K562 (cell line): ENCODE results near the gene ARHGAP42. TPM values are rescaled to one million over a fixed set of nuclear protein-coding genes. Genes with fewer than 3 reads are reported as not detected.
A peak's percentile ranks its signal among the peaks of the same experiment; 100 is the strongest.

ENCODE experiments used
- BACH1 ChIP-seq: fragments of 200-800 bp; sonication (Bioruptor generic); IDR thresholded peaks from 2 replicates; pipeline ENCODE4 v1.6.1; 2016; ENCODE audit warnings: missing genetic modification characterization, missing compliant biosample characterization
- BRCA1 ChIP-seq, 2 experiments: fragments of 450-650 bp in 1 of 2; sonication (generic) in 1 of 2; formaldehyde crosslinking in 1 of 2; IDR thresholded peaks; 2 replicates each; pipeline versions ENCODE4 v1.5.0 to v1.6.1; 2017 to 2020; ENCODE audit warnings: mild to moderate bottlenecking in 1 of 2, missing genetic modification reagents in 1 of 2
- CBX3 ChIP-seq, 2 experiments: IDR thresholded peaks; 1 replicate in 1 of 2; 2 replicates in 1 of 2; pipeline ENCODE4 v1.6.1; 2012; ENCODE audit warnings: inconsistent platforms in 2 of 2, low read length in 2 of 2, borderline replicate concordance in 1 of 2, control low read depth in 1 of 2
- DPF2 ChIP-seq: fragments of 450-650 bp; IDR thresholded peaks from 2 replicates; pipeline ENCODE4 v1.6.1; 2016
- EP300 ChIP-seq: IDR thresholded peaks from 2 replicates; pipeline ENCODE4 v1.6.1; 2012; ENCODE audit warnings: low read length, improper control_type of control experiment
- FOXJ2 ChIP-seq: fragments of 200-800 bp; sonication (Bioruptor generic); IDR thresholded peaks from 2 replicates; pipeline ENCODE4 v1.6.1; 2016; ENCODE audit warnings: missing genetic modification characterization, missing compliant biosample characterization
- TAL1 ChIP-seq: fragments of 450-650 bp; IDR thresholded peaks from 2 replicates; pipeline ENCODE4 v1.6.1; 2016; ENCODE audit warnings: mild to moderate bottlenecking
- ZBTB8A ChIP-seq: fragments of 450-650 bp; IDR thresholded peaks from 2 replicates; pipeline ENCODE4 v1.6.1; 2018; ENCODE audit warnings: mild to moderate bottlenecking, moderate library complexity; ENCODE audit not compliant: partially characterized antibody
- ZNF12 ChIP-seq: sonication (generic); formaldehyde crosslinking; IDR thresholded peaks from 2 replicates; pipeline ENCODE4 v1.4.0; 2020; ENCODE audit warnings: mild to moderate bottlenecking, missing genetic modification reagents
- ZNF239 ChIP-seq: fragments of 250-450 bp; sonication (Bioruptor Pico); IDR thresholded peaks from 2 replicates; pipeline ENCODE4 v1.4.0; 2020; ENCODE audit warnings: mild to moderate bottlenecking
- ZNF445 ChIP-seq: fragments of 250-450 bp; sonication (Bioruptor Pico); IDR thresholded peaks from 2 replicates; pipeline ENCODE4 v1.4.0; 2020; ENCODE audit warnings: low read depth, mild to moderate bottlenecking, moderate library complexity
- ZNF584 ChIP-seq: fragments of 200-800 bp; sonication (Bioruptor generic); IDR thresholded peaks from 2 replicates; pipeline ENCODE4 v1.6.1; 2016; ENCODE audit warnings: low read depth, mild to moderate bottlenecking, missing genetic modification characterization, missing compliant biosample characterization
- ZNF717 ChIP-seq: fragments of 250-450 bp; sonication (Bioruptor Pico); IDR thresholded peaks from 2 replicates; pipeline ENCODE4 v1.5.0; 2021
- ZNF79 ChIP-seq: fragments of 250-450 bp; sonication (Bioruptor Pico); IDR thresholded peaks from 2 replicates; pipeline ENCODE4 v1.4.0; 2020; ENCODE audit warnings: low read depth, mild to moderate bottlenecking, moderate library complexity
- polyA plus RNA-seq, 8 experiments: library from polyadenylated mRNA; depleted of rRNA in 4 of 8; stranded (reverse) in 5 of 8; unstranded in 3 of 8; fragments of >200 nt; fragmentation: Nextera tagmentation in 2 of 8; fragmentation: Illumina TruSeq in 1 of 8; extraction: Ambion mirVana in 2 of 8; extraction: Trizol in 1 of 8; gene quantifications; 2 replicates each; pipeline versions ENCODE4 v1.2.1 to v1.2.3, GENCODE V29; 2011 to 2014; ENCODE audit warnings: inconsistent platforms in 1 of 8, missing spikeins in 1 of 8
- total RNA-seq, 7 experiments: library from RNA; depleted of rRNA in 6 of 7; stranded (reverse); fragments of >200 nt in 6 of 7; fragmentation: Illumina TruSeq in 2 of 7; extraction: Trizol in 2 of 7; gene quantifications; 2 replicates each; pipeline versions ENCODE4 v1.2.1 to v1.2.3, GENCODE V29; 2011 to 2021; ENCODE audit warnings: low replicate concordance in 1 of 7
- TF ChIP-seq, protein P1 (sequence below): fragments of 450-650 bp; IDR thresholded peaks from 2 replicates; pipeline ENCODE4 v1.6.1; 2016; ENCODE audit warnings: mild to moderate bottlenecking
- TF ChIP-seq, protein P2 (sequence below): sonication (generic); formaldehyde crosslinking; IDR thresholded peaks from 2 replicates; pipeline ENCODE4 v1.8.0; 2022; ENCODE audit warnings: missing genetic modification reagents, mild to moderate bottlenecking, borderline replicate concordance
- TF ChIP-seq, protein P3 (sequence below), 2 experiments: fragments of 450-650 bp; IDR thresholded peaks; 2 replicates each; pipeline ENCODE4 v1.6.1; 2018; ENCODE audit warnings: mild to moderate bottlenecking in 2 of 2, low read depth in 1 of 2; ENCODE audit not compliant: partially characterized antibody in 2 of 2
- TF ChIP-seq, protein P4 (sequence below): fragments of 200-800 bp; sonication (Bioruptor generic); IDR thresholded peaks from 2 replicates; pipeline ENCODE4 v1.6.1; 2017; ENCODE audit warnings: missing genetic modification characterization, missing compliant biosample characterization

ARHGAP42 gene
- total and polyA plus RNA-seq, 9 of the 15 experiments (the other 6 are each of a cell fraction or from before 2014, with no cell fraction given) = 0.95 to 6.1 (median 2.4) TPM

DNA sequence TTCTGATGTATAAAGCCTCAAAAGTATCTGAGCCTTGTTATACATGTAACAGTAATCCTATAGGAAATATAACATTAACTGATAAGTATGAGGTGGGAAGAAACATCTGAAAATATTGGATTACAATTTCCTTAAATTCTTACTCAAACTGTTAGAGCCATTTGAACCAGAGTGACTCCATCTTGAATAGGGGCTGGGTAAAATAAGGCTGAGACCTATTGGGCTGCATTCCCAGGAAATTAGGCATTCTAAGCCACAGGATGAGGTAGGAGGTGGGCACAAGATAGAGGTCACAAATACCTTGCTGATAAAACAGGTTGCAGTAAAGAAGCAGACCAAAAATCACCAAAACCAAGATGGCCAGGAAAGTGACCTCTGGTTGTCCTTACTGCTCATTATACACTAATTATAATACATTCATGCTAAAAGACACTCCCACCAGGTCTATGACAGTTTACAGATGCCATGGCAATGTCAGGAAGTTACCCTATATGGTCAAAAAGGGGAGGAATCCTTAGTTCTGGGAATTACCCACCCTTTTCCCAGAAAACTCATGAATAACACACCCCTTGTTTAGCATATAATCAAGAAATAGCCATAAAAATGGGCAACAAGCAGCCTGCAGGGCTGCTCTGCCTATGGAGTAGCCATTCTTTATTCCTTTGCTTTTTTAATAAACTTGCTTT lies 327.7 kb downstream of the ARHGAP42 start (continued):
- TF ChIP-seq, protein P1, sequence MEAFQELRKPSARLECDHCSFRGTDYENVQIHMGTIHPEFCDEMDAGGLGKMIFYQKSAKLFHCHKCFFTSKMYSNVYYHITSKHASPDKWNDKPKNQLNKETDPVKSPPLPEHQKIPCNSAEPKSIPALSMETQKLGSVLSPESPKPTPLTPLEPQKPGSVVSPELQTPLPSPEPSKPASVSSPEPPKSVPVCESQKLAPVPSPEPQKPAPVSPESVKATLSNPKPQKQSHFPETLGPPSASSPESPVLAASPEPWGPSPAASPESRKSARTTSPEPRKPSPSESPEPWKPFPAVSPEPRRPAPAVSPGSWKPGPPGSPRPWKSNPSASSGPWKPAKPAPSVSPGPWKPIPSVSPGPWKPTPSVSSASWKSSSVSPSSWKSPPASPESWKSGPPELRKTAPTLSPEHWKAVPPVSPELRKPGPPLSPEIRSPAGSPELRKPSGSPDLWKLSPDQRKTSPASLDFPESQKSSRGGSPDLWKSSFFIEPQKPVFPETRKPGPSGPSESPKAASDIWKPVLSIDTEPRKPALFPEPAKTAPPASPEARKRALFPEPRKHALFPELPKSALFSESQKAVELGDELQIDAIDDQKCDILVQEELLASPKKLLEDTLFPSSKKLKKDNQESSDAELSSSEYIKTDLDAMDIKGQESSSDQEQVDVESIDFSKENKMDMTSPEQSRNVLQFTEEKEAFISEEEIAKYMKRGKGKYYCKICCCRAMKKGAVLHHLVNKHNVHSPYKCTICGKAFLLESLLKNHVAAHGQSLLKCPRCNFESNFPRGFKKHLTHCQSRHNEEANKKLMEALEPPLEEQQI = no peak
- peak; percentile 37; the same call in 1 of the 2 replicates for TF ChIP-seq ZNF239
- TF ChIP-seq ZBTB8A = no peak
- TF ChIP-seq DPF2 = no peak
- peak; percentile 95 for TF ChIP-seq BACH1
- no peak for TF ChIP-seq ZNF12 (CRISPR knock-in tag)
- TF ChIP-seq, protein P2, sequence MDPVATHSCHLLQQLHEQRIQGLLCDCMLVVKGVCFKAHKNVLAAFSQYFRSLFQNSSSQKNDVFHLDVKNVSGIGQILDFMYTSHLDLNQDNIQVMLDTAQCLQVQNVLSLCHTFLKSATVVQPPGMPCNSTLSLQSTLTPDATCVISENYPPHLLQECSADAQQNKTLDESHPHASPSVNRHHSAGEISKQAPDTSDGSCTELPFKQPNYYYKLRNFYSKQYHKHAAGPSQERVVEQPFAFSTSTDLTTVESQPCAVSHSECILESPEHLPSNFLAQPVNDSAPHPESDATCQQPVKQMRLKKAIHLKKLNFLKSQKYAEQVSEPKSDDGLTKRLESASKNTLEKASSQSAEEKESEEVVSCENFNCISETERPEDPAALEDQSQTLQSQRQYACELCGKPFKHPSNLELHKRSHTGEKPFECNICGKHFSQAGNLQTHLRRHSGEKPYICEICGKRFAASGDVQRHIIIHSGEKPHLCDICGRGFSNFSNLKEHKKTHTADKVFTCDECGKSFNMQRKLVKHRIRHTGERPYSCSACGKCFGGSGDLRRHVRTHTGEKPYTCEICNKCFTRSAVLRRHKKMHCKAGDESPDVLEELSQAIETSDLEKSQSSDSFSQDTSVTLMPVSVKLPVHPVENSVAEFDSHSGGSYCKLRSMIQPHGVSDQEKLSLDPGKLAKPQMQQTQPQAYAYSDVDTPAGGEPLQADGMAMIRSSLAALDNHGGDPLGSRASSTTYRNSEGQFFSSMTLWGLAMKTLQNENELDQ = no peak
- TF ChIP-seq TAL1 = no peak
- TF ChIP-seq EP300 = no peak
- peak; percentile 55; the same call in 1 of the 2 replicates for TF ChIP-seq ZNF79 (CRISPR knock-in tag)
- TF ChIP-seq BRCA1 (IDR thresholded peaks at IDR 0.05) = no peak
- TF ChIP-seq BRCA1 (CRISPR knock-in tag; IDR thresholded peaks at IDR 0.05) = no peak
- TF ChIP-seq ZNF445 (CRISPR knock-in tag) = peak; percentile 87
- peak; percentile 97 for TF ChIP-seq ZNF584 (CRISPR knock-in tag)
- TF ChIP-seq, protein P3, sequence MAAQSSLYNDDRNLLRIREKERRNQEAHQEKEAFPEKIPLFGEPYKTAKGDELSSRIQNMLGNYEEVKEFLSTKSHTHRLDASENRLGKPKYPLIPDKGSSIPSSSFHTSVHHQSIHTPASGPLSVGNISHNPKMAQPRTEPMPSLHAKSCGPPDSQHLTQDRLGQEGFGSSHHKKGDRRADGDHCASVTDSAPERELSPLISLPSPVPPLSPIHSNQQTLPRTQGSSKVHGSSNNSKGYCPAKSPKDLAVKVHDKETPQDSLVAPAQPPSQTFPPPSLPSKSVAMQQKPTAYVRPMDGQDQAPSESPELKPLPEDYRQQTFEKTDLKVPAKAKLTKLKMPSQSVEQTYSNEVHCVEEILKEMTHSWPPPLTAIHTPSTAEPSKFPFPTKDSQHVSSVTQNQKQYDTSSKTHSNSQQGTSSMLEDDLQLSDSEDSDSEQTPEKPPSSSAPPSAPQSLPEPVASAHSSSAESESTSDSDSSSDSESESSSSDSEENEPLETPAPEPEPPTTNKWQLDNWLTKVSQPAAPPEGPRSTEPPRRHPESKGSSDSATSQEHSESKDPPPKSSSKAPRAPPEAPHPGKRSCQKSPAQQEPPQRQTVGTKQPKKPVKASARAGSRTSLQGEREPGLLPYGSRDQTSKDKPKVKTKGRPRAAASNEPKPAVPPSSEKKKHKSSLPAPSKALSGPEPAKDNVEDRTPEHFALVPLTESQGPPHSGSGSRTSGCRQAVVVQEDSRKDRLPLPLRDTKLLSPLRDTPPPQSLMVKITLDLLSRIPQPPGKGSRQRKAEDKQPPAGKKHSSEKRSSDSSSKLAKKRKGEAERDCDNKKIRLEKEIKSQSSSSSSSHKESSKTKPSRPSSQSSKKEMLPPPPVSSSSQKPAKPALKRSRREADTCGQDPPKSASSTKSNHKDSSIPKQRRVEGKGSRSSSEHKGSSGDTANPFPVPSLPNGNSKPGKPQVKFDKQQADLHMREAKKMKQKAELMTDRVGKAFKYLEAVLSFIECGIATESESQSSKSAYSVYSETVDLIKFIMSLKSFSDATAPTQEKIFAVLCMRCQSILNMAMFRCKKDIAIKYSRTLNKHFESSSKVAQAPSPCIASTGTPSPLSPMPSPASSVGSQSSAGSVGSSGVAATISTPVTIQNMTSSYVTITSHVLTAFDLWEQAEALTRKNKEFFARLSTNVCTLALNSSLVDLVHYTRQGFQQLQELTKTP (IDR thresholded peaks at IDR 0.05; ENCODE audit: low read depth in 1 of 2, partially characterized antibody in 2 of 2) = no peak
- no peak for TF ChIP-seq FOXJ2 (tag)
- TF ChIP-seq, protein P4, sequence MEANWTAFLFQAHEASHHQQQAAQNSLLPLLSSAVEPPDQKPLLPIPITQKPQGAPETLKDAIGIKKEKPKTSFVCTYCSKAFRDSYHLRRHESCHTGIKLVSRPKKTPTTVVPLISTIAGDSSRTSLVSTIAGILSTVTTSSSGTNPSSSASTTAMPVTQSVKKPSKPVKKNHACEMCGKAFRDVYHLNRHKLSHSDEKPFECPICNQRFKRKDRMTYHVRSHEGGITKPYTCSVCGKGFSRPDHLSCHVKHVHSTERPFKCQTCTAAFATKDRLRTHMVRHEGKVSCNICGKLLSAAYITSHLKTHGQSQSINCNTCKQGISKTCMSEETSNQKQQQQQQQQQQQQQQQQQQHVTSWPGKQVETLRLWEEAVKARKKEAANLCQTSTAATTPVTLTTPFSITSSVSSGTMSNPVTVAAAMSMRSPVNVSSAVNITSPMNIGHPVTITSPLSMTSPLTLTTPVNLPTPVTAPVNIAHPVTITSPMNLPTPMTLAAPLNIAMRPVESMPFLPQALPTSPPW (CRISPR knock-in tag) = peak; percentile 46
- peak; percentile 59; the same call in 1 of the 2 replicates for TF ChIP-seq ZNF717
- TF ChIP-seq CBX3 (IDR thresholded peaks at IDR 0.05; ENCODE audit: borderline replicate concordance in 1 of 2, low read length in 2 of 2) = no peak
